GM19043 (cell line): ENCODE data around the gene LTBP3.
A peak's percentile ranks its signal among the peaks of the same experiment; 100 is the strongest.

Experiments used
- ATAC-seq: cut with Tn5 transposase; IDR thresholded peaks from one replicate; pipeline ENCODE4 v1.9.1; 2021; ENCODE audit warnings: low read depth; ENCODE audit not compliant: unreplicated experiment

The LTBP3 gene

DNA sequence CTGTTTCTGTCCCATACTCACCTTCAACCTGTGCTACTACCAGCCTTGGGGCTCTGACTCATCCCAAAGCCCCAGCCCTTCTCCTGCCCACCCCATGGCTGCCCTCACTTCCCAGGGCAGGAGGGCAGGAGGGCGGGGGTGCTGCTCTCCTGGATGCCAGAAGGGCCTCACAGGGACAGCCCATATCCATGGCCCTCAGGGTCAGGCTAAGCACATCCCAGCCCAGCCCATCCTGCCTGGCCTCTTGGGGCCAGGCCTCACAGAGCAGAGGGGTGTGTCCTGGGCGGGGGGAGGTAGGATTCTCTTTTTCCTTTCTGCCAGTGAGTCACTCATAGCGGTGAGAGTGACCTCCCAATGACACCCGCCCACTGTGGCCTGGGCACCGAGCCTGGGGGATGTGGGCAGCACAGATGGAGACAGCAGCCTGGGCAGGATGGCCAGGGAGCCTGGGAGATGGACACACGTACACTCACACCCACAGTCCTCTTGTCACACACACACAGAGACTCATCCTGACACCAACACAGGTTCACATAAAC lies 2.4 kb downstream of the LTBP3 start:
- ATAC-seq: no peak

- ATAC-seq: no peak
Observed at GRCh38 chr11:65554842-65555430, 3.2 kb downstream of the LTBP3 start.

GRCh38 chr11:65554057-65554818 lies 3.9 kb downstream of the LTBP3 start:
- no peak for ATAC-seq

GRCh38 chr11:65553301-65554001 lies 4.7 kb downstream of the LTBP3 start:
- ATAC-seq: no peak

GRCh38 chr11:65552388-65552951 lies 5.7 kb downstream of the LTBP3 start:
- no peak for ATAC-seq

DNA sequence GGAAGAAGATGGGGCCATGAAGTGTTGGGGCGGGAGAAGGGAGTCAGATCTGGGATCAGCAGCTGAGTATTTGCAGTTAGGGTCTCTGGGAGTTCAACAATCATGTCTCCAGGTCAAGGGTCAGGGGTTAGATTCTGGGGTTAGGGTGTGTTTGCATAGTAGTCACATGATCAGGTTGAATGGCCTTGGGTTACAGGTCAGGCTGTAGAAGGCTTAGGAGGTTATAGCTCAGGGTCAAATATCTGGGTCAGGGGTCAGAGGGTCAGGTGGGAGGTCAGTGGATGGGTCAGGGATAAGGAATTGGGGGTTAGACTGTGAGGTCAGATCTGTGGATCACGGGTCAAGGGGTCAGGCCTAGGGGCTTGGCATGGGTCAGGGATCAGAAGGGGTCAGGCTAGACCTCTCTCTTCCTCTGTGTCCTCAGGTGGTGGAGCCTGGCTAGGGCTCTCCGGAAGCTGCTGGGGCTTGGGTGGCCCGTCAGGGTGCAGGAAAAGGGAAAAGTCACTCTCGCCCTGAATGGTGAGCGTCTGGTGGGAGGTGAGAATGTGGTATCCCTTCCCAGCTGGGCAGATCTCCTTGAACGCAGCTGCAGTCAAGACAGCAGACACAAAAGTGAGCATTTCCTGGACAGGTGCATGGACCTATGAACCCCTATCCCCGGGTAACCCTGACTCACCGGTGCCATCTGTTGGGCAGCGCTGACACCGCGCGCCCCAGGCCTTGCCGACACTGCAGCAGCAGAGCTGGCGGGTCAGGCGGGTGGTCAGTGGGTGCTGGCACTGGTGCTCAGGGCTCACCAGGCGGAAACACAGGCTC lies 6.4 kb downstream of the LTBP3 start:
- ATAC-seq: no peak

GRCh38 chr11:65549096-65549495 lies 9.1 kb downstream of the LTBP3 start:
- ATAC-seq: no peak

GRCh38 chr11:65548395-65548794 lies 9.8 kb downstream of the LTBP3 start:
- no peak for ATAC-seq

DNA sequence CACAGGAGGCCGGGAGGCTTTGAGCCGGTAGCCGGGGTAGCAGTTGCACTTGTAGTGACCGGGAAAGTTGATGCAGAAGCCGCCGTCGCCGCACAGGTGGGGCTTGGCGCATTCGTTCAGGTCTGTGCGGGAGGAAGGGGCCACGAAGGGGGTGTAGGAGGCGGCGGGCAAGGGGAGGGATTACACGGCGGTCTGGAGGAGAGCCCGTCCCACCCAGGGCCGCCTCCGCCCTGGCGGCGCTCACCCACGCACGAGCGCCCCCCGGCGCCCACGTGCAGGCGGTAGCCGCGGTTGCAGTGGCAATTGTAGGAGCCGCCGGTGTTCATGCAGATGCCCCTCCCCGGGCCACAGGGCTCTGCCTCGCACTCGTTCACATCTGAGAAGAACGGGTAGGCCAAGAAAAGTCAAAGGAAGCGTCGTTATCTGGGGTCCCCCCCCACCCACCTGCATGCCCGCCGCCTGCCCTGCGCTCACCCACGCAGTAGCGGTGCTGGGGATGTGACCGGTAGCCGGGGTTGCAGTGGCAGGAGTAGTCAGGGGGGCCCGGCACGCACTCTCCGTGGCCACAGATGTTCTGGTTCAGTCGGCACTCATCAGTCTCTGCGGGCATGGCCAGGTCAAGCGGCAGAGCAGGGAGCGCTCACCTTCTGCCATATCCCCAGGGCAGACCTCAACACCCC lies 10.6 kb downstream of the LTBP3 start:
- no peak for ATAC-seq

DNA sequence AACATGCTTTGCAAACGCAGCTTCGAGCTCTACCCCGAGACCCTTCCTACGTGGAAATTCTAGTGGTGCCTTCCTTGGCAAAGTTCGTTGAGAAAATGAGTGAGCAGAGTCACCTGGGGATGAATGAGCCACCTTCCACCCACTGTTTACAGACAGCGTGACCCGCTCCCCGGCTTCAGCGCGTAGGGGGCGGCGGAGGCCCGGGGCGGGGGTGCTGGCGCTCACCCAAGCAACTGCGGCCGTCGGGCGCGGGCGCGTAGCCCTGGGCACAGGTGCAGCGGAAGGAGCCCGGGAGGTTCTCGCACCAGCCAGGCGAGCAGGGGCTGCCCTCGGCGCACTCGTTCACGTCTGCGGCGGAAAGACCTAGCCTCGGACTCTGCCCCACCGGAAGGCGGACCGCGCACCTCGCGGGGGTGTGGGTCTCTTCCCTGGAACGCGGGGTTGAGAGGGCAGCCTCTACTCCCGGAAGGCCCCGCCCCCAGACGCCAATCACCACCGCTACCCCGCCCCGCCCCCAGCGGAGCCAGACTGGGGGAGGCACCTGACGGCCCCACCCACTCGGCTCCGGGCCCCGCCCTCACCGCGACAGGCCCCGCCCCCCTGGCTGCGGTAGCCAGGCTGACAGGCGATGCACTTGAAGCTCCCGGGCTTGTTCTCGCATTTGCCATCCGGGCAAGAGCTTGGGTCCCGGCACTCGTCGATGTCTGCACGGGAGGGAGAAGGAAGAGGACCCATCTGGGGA lies 11.8 kb downstream of the LTBP3 start:
- peak; percentile 69 for ATAC-seq

DNA sequence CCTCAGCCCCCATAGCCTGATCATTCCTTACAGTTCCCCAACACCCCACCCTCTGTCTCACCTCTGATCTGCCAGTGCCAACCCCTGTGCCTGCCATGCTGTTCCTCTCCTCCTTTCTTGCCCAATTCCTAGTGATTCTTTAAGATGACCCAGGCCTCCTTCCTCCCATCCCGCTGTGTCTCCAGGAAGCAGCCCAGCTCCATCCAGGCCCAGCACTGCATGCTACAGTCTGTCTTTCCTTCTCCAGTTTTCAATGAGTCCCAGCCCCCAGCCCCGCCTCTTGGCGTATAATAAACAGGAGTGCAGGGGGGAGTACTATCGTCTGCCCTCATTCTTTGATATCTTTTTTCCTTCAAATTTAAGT lies 12.3 kb downstream of the LTBP3 start:
- ATAC-seq: no peak

- ATAC-seq: no peak
Observed at GRCh38 chr11:65542738-65543390, 15.3 kb downstream of the LTBP3 start.

DNA sequence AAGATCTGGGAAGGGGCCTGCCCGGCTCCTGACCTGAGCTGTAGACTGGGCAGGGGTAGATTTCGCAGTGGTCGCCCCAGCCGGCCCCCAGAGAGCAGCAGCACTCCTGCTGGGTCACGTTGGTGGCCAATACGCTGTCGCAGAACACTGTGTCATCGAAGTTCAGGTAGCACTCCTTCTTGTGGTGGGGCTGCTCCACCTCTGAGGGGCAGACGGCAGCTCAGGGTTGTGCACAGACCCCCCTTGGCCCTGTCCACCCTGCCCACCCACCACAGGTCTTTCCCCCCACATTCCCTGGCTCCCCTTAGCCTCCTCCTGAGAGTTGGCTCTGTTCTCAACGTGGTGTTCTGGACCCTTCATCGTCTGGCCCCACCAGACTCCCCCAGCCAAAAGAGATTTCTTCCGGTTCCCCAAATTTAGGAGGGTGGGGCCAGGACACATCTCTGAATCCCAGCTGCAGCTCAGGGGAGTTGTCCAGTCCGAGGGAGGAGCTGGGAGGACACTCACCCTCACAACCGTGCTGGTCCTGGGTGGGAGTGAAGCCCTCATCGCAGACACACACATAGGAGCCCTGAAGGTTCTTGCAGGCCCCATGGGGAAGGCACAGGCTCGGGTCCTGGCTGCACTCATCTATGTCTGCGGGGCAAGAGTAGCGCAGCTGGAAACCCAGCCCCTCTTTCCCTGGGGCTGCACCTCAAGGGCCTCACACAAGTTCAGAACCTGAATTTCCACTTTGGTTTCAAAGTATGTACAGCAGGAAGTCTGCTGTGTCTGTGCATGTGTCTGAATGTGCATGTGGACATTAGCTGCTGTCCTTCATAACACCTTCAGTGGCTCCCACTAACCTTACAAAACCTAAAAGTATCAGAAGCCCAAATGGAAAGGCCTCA lies 16.8 kb downstream of the LTBP3 start:
- ATAC-seq: no peak

DNA sequence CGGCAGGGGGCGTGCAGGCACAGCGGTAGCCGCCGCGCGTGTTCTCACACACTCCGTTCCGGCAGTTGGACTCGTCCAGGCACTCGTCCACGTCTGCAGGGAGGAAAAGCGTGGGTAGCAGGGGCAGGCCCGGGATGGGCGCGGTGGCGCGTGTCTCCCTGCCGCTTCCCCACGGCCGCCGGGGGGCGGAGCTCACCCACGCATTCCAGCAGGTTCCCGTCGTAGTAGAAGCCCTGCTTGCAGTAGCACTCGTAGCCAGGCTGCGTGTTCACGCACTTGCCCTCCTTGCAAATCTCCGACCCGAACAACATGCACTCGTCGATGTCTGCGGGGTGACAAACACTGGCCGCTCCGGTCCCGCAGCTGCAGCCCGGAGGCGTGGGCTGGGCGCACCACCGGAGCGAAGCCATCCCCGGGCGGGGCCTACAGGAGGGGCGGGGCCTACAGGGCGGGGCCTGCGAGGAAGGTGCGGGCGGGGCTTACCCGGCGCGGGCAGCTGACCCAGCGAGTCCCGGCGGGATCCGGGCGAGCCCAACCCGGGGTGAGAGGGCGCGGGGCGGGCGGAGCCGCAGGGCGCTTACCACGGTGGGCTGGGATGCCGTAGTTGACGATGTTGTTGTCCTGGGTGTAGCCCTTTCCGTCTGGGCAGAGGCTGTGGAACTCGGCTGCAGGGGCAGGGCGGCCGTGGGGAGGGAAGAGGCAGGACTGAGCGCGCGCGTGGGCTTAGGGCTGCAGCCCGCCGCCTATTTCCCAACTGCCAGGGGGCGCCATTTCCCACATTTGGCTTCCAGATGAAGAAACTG lies 17.7 kb downstream of the LTBP3 start:
- peak; percentile 72 for ATAC-seq

GRCh38 chr11:65539744-65540289 lies 18.3 kb downstream of the LTBP3 start:
- no peak for ATAC-seq

DNA sequence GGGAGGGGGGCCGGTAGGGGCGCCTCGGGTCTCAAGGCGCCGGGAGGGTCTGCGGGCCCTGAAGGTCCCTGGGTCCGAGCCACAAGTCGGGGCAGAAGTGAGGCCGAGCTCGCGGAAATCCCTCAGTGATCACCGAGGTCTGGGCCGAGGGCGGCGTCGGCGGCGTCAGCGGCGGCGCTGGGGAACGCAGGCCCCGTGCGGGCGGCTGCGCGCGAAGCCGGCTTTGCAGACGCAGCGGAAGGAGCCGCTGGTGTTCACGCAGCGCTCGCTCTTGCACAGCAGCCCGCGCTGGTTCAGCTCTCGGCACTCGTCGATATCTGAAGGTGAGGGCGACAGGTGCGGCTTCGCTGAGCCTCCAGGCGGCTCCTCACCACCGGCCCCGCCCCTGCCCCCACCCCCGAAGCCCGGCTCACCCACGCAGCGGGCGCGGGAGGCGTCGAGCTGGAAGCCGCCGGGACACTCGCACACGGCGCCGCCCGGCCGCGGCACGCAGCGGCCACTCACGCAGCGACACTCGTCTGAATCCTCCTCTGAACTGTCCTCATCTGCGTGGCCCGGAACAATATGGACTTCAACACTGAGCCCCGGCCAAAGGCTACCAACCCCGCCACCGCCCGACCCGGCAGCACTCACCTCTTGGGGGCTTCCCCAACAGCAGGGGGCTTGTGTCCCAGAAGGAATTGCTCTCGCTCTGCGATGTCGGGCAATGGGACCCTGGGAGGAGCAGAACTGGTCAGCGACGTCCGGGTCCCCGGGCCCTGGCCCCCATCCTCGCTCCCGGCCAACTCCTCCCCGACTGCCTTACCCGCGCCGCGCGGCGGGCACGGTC lies 19.0 kb downstream of the LTBP3 start:
- ATAC-seq: no peak
